HCT116 (cell line): Measurements from ENCODE around the gene UBR2. TPM values are rescaled to one million over a fixed set of nuclear protein-coding genes. Genes with fewer than 3 reads are reported as not detected.

Experiments used
- ATAC-seq: fragments of 200-7000 bp; cut with Tn5 transposase; 2 replicates; pipeline ENCODE4 v1.9.1; 2020; ENCODE audit warnings: mild to moderate bottlenecking, moderate library complexity
- BruUV-seq: library from RNA; stranded (reverse); fragments of 400-500 nt; replicated peaks from 2 replicates; lab custom pipeline; 2021; lab: Mats Ljungman, UMichigan
- CTCF ChIA-PET: fragments of 300-600 bp; sonication (Branson Sonifier 250); formaldehyde crosslinking; loops from one replicate; lab custom pipeline; 2021; ENCODE audit warnings: antibody characterized with exemption; lab: Charles Lee
- POLR2A ChIA-PET: fragments of 300-600, 350-600 bp; sonication (Branson Sonifier 250); formaldehyde crosslinking; loops from one replicate; lab custom pipeline; 2021; ENCODE audit warnings: antibody characterized with exemption; lab: Charles Lee
- RAD21 ChIA-PET, 2 experiments: fragments of 300-600 bp; sonication (Branson Sonifier 250); formaldehyde crosslinking; loops; one replicate each; lab custom pipeline; 2023; ENCODE audit warnings: low total read pairs in 2 of 2; ENCODE audit not compliant: uncharacterized antibody in 2 of 2, unreplicated experiment in 2 of 2, low non-redundant PET in 1 of 2; lab: Charles Lee
- DNase-seq: peaks from one replicate; pipeline ENCODE4 v3.0.0-alpha.2; 2010; ENCODE audit warnings: low read depth, low spot score
- H2AFZ ChIP-seq: fragments of 200-600 bp; shearing (Covaris generic), sonication (generic); 2 replicates; pipeline ENCODE4 v1.6.1; 2017; ENCODE audit warnings: low read depth, mixed run types, mixed read lengths, antibody characterized with exemption, low read length; ENCODE audit not compliant: poor library complexity, severe bottlenecking
- H3K27ac ChIP-seq: 2 replicates; pipeline ENCODE4 v1.5.1; 2012; ENCODE audit warnings: low read depth, low read length
- H3K27me3 ChIP-seq: fragments of 200-600 bp; sonication (generic); 2 replicates; pipeline ENCODE4 v1.6.1; 2016; ENCODE audit warnings: mixed run types, low read length, mixed read lengths; ENCODE audit not compliant: insufficient read depth
- H3K36me3 ChIP-seq, 2 experiments: fragments of 200-500 bp in 1 of 2; fragments of 200-600 bp in 1 of 2; sonication (Bioruptor generic) in 1 of 2; sonication (generic) in 1 of 2; 2 replicates each; pipeline versions ENCODE4 v1.5.1 to v1.6.1; 2014 to 2016; ENCODE audit warnings: low read length in 2 of 2, inconsistent platforms in 1 of 2, mixed read lengths in 1 of 2, mixed run types in 1 of 2; ENCODE audit not compliant: insufficient read depth in 2 of 2, control insufficient read depth in 1 of 2
- H3K4me1 ChIP-seq, 2 experiments: fragments of 200-600 bp in 1 of 2; sonication (generic) in 1 of 2; 2 replicates each; pipeline versions ENCODE4 v1.5.1 to v1.6.1; 2012 to 2017; ENCODE audit warnings: low read length in 2 of 2, inconsistent platforms in 1 of 2, mild to moderate bottlenecking in 1 of 2, mixed read lengths in 1 of 2, mixed run types in 1 of 2, moderate library complexity in 1 of 2; ENCODE audit not compliant: insufficient read depth in 2 of 2, control insufficient read depth in 1 of 2
- H3K4me2 ChIP-seq: fragments of 200-600 bp; sonication (generic); 2 replicates; pipeline ENCODE4 v1.6.1; 2017; ENCODE audit warnings: mixed run types, low read length, mixed read lengths
- H3K4me3 ChIP-seq, 2 experiments: fragments of 200-600 bp in 1 of 2; sonication (generic) in 1 of 2; replicated peaks in 1 of 2; 2 replicates each; pipeline ENCODE4 v1.5.1; 2011 to 2016; ENCODE audit warnings: low read length in 2 of 2, control low read depth in 1 of 2, low read depth in 1 of 2, mild to moderate bottlenecking in 1 of 2, mixed read lengths in 1 of 2, mixed run types in 1 of 2
- H3K79me2 ChIP-seq: fragments of 200-600 bp; sonication (generic); 2 replicates; pipeline ENCODE4 v1.6.1; 2017; ENCODE audit warnings: mild to moderate bottlenecking, mixed run types, low read length, moderate library complexity, mixed read lengths; ENCODE audit not compliant: insufficient read depth
- H3K9ac ChIP-seq: fragments of 200-600 bp; sonication (generic); 2 replicates; pipeline ENCODE4 v1.6.1; 2016; ENCODE audit warnings: low read length, mixed read lengths
- H3K9me2 ChIP-seq: fragments of 200-600 bp; sonication (generic), shearing (Covaris generic); 2 replicates; pipeline ENCODE4 v1.6.1; 2017; ENCODE audit warnings: mixed run types, mild to moderate bottlenecking, moderate library complexity; ENCODE audit not compliant: insufficient read depth
- H3K9me3 ChIP-seq, 2 experiments: fragments of 200-500 bp in 1 of 2; fragments of 200-600 bp in 1 of 2; sonication (Bioruptor generic) in 1 of 2; sonication (generic) in 1 of 2; 2 replicates each; pipeline ENCODE4 v1.6.1; 2014 to 2017; ENCODE audit warnings: low read length in 2 of 2, mixed read lengths in 2 of 2, inconsistent platforms in 1 of 2, low read depth in 1 of 2, mild to moderate bottlenecking in 1 of 2, mixed run types in 1 of 2, moderate library complexity in 1 of 2; ENCODE audit not compliant: control insufficient read depth in 1 of 2, insufficient read depth in 1 of 2
- H4K20me1 ChIP-seq: fragments of 200-600 bp; sonication (generic), shearing (Covaris generic); 2 replicates; pipeline ENCODE4 v1.6.1; 2017; ENCODE audit warnings: mixed run types, mild to moderate bottlenecking, moderate library complexity; ENCODE audit not compliant: insufficient read depth
- ATF3 ChIP-seq: IDR thresholded peaks from 2 replicates; pipeline ENCODE4 v1.6.1; 2012
- CBX3 ChIP-seq: IDR thresholded peaks from 2 replicates; pipeline ENCODE4 v1.6.1; 2012; ENCODE audit warnings: low read depth
- EGR1 ChIP-seq: IDR thresholded peaks from 2 replicates; pipeline ENCODE4 v1.6.1; 2012; ENCODE audit warnings: low read depth
- ELF1 ChIP-seq: IDR thresholded peaks from 2 replicates; pipeline ENCODE4 v1.6.1; 2012; ENCODE audit warnings: low read depth, borderline replicate concordance
- EZH2 ChIP-seq: fragments of 200-600 bp; sonication (generic); IDR thresholded peaks from 2 replicates; pipeline ENCODE4 v1.6.1; 2017; ENCODE audit warnings: antibody characterized with exemption, mixed run types
- EZH2phosphoT487 ChIP-seq: fragments of 200-600 bp; IDR thresholded peaks from 2 replicates; pipeline ENCODE4 v1.6.1; 2018; ENCODE audit warnings: antibody characterized with exemption, borderline replicate concordance
- POLR2AphosphoS5 ChIP-seq: IDR thresholded peaks from 2 replicates; pipeline ENCODE4 v1.6.1; 2011; ENCODE audit warnings: mild to moderate bottlenecking, low read depth, low read length, moderate library complexity
- RAD21 ChIP-seq: IDR thresholded peaks from 2 replicates; pipeline ENCODE4 v1.6.1; 2012; ENCODE audit warnings: low read depth, mild to moderate bottlenecking
- SP1 ChIP-seq: IDR thresholded peaks from 2 replicates; pipeline ENCODE4 v1.6.1; 2012; ENCODE audit warnings: low read depth
- SRF ChIP-seq: IDR thresholded peaks from 2 replicates; pipeline ENCODE4 v1.6.1; 2012; ENCODE audit warnings: low read depth
- ZBTB33 ChIP-seq: IDR thresholded peaks from 2 replicates; pipeline ENCODE4 v1.6.1; 2011; ENCODE audit warnings: mild to moderate bottlenecking, low read length, moderate library complexity; ENCODE audit not compliant: insufficient replicate concordance; ENCODE audit errors: extremely low read depth
- ZFX ChIP-seq: fragments of 450-650 bp; IDR thresholded peaks from 2 replicates; pipeline ENCODE4 v1.6.1; 2017
- ZNF274 ChIP-seq: fragments of 200-500 bp; sonication (Bioruptor generic); IDR thresholded peaks from 2 replicates; pipeline ENCODE4 v1.6.1; 2014; ENCODE audit warnings: mild to moderate bottlenecking, low read depth, low read length, inconsistent platforms
- intact Hi-C: fragments of 100-400 bp; cut with micrococcal nuclease; formaldehyde crosslinking; loops from 2 replicates; pipeline ENCODE4 v1.10.0; 2022
- total RNA-seq: library from RNA; stranded (reverse); gene quantifications from one replicate; pipeline ENCODE4 v1.2.1, GENCODE V29; 2021; ENCODE audit not compliant: unreplicated experiment
- TF ChIP-seq, protein P1 (sequence below): IDR thresholded peaks from 2 replicates; pipeline ENCODE4 v1.6.1; 2012
- TF ChIP-seq, protein P2 (sequence below), 3 experiments: fragments of 200-600 bp in 1 of 3; sonication (generic) in 1 of 3; IDR thresholded peaks in 2 of 3; conservative IDR thresholded peaks in 1 of 3; 2 replicates each; pipeline ENCODE4 v1.5.1; 2012 to 2017; ENCODE audit warnings: low read depth in 2 of 3, low read length in 2 of 3, antibody characterized with exemption in 1 of 3, borderline replicate concordance in 1 of 3, control low read depth in 1 of 3, mild to moderate bottlenecking in 1 of 3, mixed read lengths in 1 of 3, mixed run types in 1 of 3, moderate library complexity in 1 of 3; ENCODE audit not compliant: insufficient read depth in 1 of 3

The UBR2 gene
- total RNA-seq, 1 experiment from 2014 or later, result 20.5 TPM

DNA sequence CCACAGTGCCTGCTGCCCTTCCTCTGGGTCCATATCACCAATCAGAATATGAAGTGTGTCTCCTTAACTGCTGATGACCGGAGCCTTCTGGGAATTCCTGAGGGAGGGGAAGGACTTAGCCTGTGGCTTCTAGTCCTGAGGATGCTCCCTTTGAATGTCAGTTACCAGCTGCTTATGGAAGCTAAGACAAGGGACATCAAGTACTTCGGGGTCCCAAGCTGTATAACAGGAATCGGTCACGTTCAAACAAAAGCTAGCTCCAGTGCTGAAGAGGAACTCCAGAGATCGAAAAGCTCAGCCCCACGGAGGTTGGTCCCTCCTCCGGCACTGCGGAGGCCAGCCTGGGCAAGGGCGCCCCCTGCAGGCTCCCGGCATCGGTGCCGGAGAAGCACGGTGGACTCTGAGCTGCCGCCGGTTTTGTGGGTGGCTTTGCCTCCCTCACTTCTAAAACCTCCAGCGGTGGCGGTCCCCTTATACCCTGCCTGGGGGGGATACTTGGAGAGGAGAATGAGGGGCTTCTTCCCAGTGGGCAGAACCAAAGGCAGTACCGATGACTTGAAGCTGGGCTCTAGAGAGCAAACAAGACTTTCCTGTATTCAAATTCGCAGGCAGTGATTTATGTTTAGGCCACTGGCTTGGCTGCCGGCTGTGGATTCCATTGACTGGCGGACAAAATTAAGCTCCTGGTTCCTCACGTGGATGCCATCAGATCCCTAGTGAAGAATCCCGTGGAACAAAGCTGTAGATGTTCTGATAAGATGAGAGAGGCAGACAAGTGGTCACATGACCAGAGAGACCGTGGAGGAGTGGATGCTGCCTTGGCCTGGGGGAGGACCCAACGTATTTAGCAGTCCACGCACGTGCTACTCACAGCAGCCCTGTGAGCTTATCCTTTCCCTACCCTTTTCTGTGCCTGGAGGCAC is 16.2 kb upstream of the UBR2 start (continued):
- no peak for TF ChIP-seq ATF3
- no peak; the same call in 1 of the 2 replicates for TF ChIP-seq SP1
- TF ChIP-seq, protein P1, sequence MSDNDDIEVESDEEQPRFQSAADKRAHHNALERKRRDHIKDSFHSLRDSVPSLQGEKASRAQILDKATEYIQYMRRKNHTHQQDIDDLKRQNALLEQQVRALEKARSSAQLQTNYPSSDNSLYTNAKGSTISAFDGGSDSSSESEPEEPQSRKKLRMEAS, result peak; percentile 80
- no peak for TF ChIP-seq ZNF274
- TF ChIP-seq ELF1, result no peak
- peak; percentile 14; the same call in 1 of the 2 replicates for TF ChIP-seq CBX3

DNA sequence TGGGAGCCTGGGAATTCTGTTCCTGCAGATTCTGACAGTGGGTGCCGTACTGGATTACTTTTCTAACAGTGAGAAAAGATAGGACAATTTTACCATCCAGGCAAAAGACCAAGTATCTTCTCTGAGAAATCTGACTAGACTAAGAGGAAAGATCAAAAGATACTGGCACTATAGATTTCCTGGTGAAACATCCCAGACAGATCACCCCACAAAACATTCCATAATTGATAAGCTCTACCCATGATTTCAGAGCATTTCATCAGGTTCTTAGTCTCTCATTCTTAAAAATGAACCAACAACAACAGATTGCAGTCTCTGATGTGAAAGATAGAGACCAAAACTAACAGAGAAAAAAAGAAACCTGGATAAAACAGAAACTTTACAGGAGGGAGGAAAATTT is 13.6 kb upstream of the UBR2 start:
- H3K9me3 ChIP-seq, result no peaks in the 10 kb centered on the region
- ATAC-seq (no peak), DNase-seq (no peak)
- peaks cover 9 to 16% of the 10 kb centered on the region in 2 experiments; a peak in 3 of 4 replicates for H3K4me1 ChIP-seq
- no peaks in the 10 kb centered on the region for H3K36me3 ChIP-seq
- no peak overlapping the region for H2AFZ ChIP-seq
- no peaks in the 10 kb centered on the region for H3K27me3 ChIP-seq
- H3K9me2 ChIP-seq, result no peaks in the 10 kb centered on the region
- no peak overlapping the region for H3K4me3 ChIP-seq
- H3K9ac ChIP-seq, result no peak overlapping the region
- CTCF ChIA-PET, result no interaction called here
- H3K27ac ChIP-seq, result no peak overlapping the region
- no peak overlapping the region for H3K4me2 ChIP-seq
- no peaks in the 10 kb centered on the region for H4K20me1 ChIP-seq
- H3K79me2 ChIP-seq, result no peaks in the 10 kb centered on the region
- TF ChIP-seq RAD21, result no peak
- TF ChIP-seq ELF1, result no peak
- no peak for TF ChIP-seq EGR1
- no peak for TF ChIP-seq EZH2phosphoT487
- no peak for TF ChIP-seq ATF3
- TF ChIP-seq ZFX, result no peak
- TF ChIP-seq ZBTB33, result no peak
- no peak for TF ChIP-seq EZH2
- TF ChIP-seq, protein P2, sequence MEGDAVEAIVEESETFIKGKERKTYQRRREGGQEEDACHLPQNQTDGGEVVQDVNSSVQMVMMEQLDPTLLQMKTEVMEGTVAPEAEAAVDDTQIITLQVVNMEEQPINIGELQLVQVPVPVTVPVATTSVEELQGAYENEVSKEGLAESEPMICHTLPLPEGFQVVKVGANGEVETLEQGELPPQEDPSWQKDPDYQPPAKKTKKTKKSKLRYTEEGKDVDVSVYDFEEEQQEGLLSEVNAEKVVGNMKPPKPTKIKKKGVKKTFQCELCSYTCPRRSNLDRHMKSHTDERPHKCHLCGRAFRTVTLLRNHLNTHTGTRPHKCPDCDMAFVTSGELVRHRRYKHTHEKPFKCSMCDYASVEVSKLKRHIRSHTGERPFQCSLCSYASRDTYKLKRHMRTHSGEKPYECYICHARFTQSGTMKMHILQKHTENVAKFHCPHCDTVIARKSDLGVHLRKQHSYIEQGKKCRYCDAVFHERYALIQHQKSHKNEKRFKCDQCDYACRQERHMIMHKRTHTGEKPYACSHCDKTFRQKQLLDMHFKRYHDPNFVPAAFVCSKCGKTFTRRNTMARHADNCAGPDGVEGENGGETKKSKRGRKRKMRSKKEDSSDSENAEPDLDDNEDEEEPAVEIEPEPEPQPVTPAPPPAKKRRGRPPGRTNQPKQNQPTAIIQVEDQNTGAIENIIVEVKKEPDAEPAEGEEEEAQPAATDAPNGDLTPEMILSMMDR (IDR thresholded peaks at IDR 0.05 in 2 of 3, conservative IDR thresholded peaks at IDR 0.05 in 1 of 3; ENCODE audit: borderline replicate concordance in 1 of 3, insufficient read depth in 1 of 3, low read depth in 2 of 3, low read length in 2 of 3), result no peak
- no peak for TF ChIP-seq POLR2AphosphoS5
- no peak for TF ChIP-seq SRF
- TF ChIP-seq, all 23 proteins: peak for 0
- no TSS peak for BruUV-seq
- ChIA-PET POLR2A (no interaction called here), RAD21 (interaction anchor here in 1 of 2 experiments (0.6 kb wide), 1 partner anchor 98 kb away, joined by 3 read pairs; no protein-coding TSS in a partner anchor)
- intact Hi-C loops, result no loop called here
